ENCODE data around the gene NFIA.
"Not testable (repeated sequence)": the region's sequence is repeated elsewhere in the genome, so short reads cannot be mapped to it uniquely, and the experiment has no call there.

The NFIA gene

GRCh38 chr1:61056196-61056572 is 26.2 kb upstream of the NFIA start:
- Histone ChIP-seq H3K4me2 (ENCODE audit: low read depth, low read length, poor library complexity, severe bottlenecking) (no peak overlapping the region), H3K9me2 (replicated peaks; ENCODE audit: low read depth, low read length) (no peaks in the 10 kb centered on the region), H3K9me3 (ENCODE audit: insufficient read depth, low read depth, low read length) (no peaks in the 10 kb centered on the region), H3K36me3 (ENCODE audit: insufficient read depth, low read length) (no peaks in the 10 kb centered on the region), H3K4me3 (ENCODE audit: low read length, poor library complexity, severe bottlenecking) (no peak overlapping the region), H3K4me1 (ENCODE audit: insufficient read depth, low read length, poor library complexity, severe bottlenecking) (peaks cover 47% of the 10 kb centered on the region), H3F3A (ENCODE audit: low read depth) (peaks cover 11% of the 10 kb centered on the region; the same call in 1 of the 2 replicates), H3K9ac (ENCODE audit: low read depth, low read length, poor library complexity, severe bottlenecking) (no peak overlapping the region), H4K20me1 (ENCODE audit: insufficient read depth, low read length, poor library complexity, severe bottlenecking) (no peaks in the 10 kb centered on the region), H3K79me2 (ENCODE audit: insufficient read depth, low read length) (no peaks in the 10 kb centered on the region), H3K27me3 (ENCODE audit: insufficient read depth, low read length, poor library complexity, severe bottlenecking) (no peaks in the 10 kb centered on the region), H2AFZ (ENCODE audit: low read length) (no peak overlapping the region)
- TF ChIP-seq EZH2phosphoT487 (IDR thresholded peaks at IDR 0.05; ENCODE audit: borderline replicate concordance) (no peak), CTCF (conservative IDR thresholded peaks at IDR 0.05; ENCODE audit: low read length) (no peak)

- Histone ChIP-seq H3K79me2 (ENCODE audit: insufficient read depth, low read length) (no peaks in the 10 kb centered on the region), H3K4me2 (ENCODE audit: low read depth, low read length, poor library complexity, severe bottlenecking) (no peak overlapping the region), H3K4me1 (ENCODE audit: insufficient read depth, low read length, poor library complexity, severe bottlenecking) (peaks cover 42% of the 10 kb centered on the region), H3K4me3 (ENCODE audit: low read length, poor library complexity, severe bottlenecking) (no peak overlapping the region), H3F3A (ENCODE audit: low read depth) (peaks cover 5% of the 10 kb centered on the region; the same call in 1 of the 2 replicates), H3K9me3 (ENCODE audit: insufficient read depth, low read depth, low read length) (no peaks in the 10 kb centered on the region), H2AFZ (ENCODE audit: low read length) (no peak overlapping the region), H3K36me3 (ENCODE audit: insufficient read depth, low read length) (no peaks in the 10 kb centered on the region), H3K9me2 (replicated peaks; ENCODE audit: low read depth, low read length) (no peaks in the 10 kb centered on the region), H3K9ac (ENCODE audit: low read depth, low read length, poor library complexity, severe bottlenecking) (no peak overlapping the region), H4K20me1 (ENCODE audit: insufficient read depth, low read length, poor library complexity, severe bottlenecking) (no peaks in the 10 kb centered on the region), H3K27me3 (ENCODE audit: insufficient read depth, low read length, poor library complexity, severe bottlenecking) (no peaks in the 10 kb centered on the region)
- TF ChIP-seq CTCF (conservative IDR thresholded peaks at IDR 0.05; ENCODE audit: low read length) (no peak), EZH2phosphoT487 (IDR thresholded peaks at IDR 0.05; ENCODE audit: borderline replicate concordance) (no peak)
Measured at GRCh38 chr1:61056573-61057439, 25.6 kb upstream of the NFIA start.

GRCh38 chr1:61058483-61059245 is 23.7 kb upstream of the NFIA start:
- H3K4me2 ChIP-seq (ENCODE audit: low read depth, low read length, poor library complexity, severe bottlenecking): no peak overlapping the region
- no peak for TF ChIP-seq CTCF (conservative IDR thresholded peaks at IDR 0.05; ENCODE audit: low read length)
- no peak for TF ChIP-seq EZH2phosphoT487 (IDR thresholded peaks at IDR 0.05; ENCODE audit: borderline replicate concordance)
- H2AFZ ChIP-seq (ENCODE audit: low read length): no peak overlapping the region
- no peaks in the 10 kb centered on the region for H3K79me2 ChIP-seq (ENCODE audit: insufficient read depth, low read length)
- H3K36me3 ChIP-seq (ENCODE audit: insufficient read depth, low read length): no peaks in the 10 kb centered on the region
- H3K9me2 ChIP-seq (replicated peaks; ENCODE audit: low read depth, low read length): no peaks in the 10 kb centered on the region
- no peak overlapping the region for H3K9ac ChIP-seq (ENCODE audit: low read depth, low read length, poor library complexity, severe bottlenecking)
- no peaks in the 10 kb centered on the region for H3K9me3 ChIP-seq (ENCODE audit: insufficient read depth, low read depth, low read length)
- H4K20me1 ChIP-seq (ENCODE audit: insufficient read depth, low read length, poor library complexity, severe bottlenecking): no peaks in the 10 kb centered on the region
- H3K27me3 ChIP-seq (ENCODE audit: insufficient read depth, low read length, poor library complexity, severe bottlenecking): no peaks in the 10 kb centered on the region
- no peaks in the 10 kb centered on the region for H3F3A ChIP-seq (ENCODE audit: low read depth)
- no peak overlapping the region for H3K4me3 ChIP-seq (ENCODE audit: low read length, poor library complexity, severe bottlenecking)
- peaks cover 25% of the 10 kb centered on the region for H3K4me1 ChIP-seq (ENCODE audit: insufficient read depth, low read length, poor library complexity, severe bottlenecking)

- H3K9ac ChIP-seq (ENCODE audit: low read depth, low read length, poor library complexity, severe bottlenecking); H3K27me3 ChIP-seq (ENCODE audit: insufficient read depth, low read length, poor library complexity, severe bottlenecking); H3K9me3 ChIP-seq (ENCODE audit: insufficient read depth, low read depth, low read length); H3K4me2 ChIP-seq (ENCODE audit: low read depth, low read length, poor library complexity, severe bottlenecking); H3F3A ChIP-seq (ENCODE audit: low read depth); H2AFZ ChIP-seq (ENCODE audit: low read length); H4K20me1 ChIP-seq (ENCODE audit: insufficient read depth, low read length, poor library complexity, severe bottlenecking); H3K4me1 ChIP-seq (ENCODE audit: insufficient read depth, low read length, poor library complexity, severe bottlenecking); H3K36me3 ChIP-seq (ENCODE audit: insufficient read depth, low read length); H3K79me2 ChIP-seq (ENCODE audit: insufficient read depth, low read length); H3K4me3 ChIP-seq (ENCODE audit: low read length, poor library complexity, severe bottlenecking); H3K9me2 ChIP-seq (replicated peaks; ENCODE audit: low read depth, low read length): not testable (repeated sequence)
Measured at GRCh38 chr1:61061601-61062000, 20.8 kb upstream of the NFIA start.

Measured in Loucy (cell line).